PC-3 (cell line): ENCODE data around the gene AMN. TPM values are rescaled to one million over a fixed set of nuclear protein-coding genes. Genes with fewer than 3 reads are reported as not detected.

Experiments used
- ATAC-seq: fragments of 200-7000 bp; cut with Tn5 transposase; 2 replicates; pipeline ENCODE4 v1.9.1; 2020; ENCODE audit warnings: mild to moderate bottlenecking, moderate library complexity
- BruUV-seq: library from RNA; stranded (reverse); fragments of 400-500 nt; replicated peaks from 2 replicates; lab custom pipeline; 2021; lab: Mats Ljungman, UMichigan
- CTCF ChIA-PET: fragments of 300-600 bp; sonication (Branson Sonifier 250); formaldehyde crosslinking; loops from one replicate; lab custom pipeline; 2022; ENCODE audit warnings: antibody characterized with exemption; lab: Charles Lee
- POLR2A ChIA-PET: fragments of 300-600 bp; sonication (Branson Sonifier 250); formaldehyde crosslinking; loops from one replicate; lab custom pipeline; 2022; ENCODE audit warnings: antibody characterized with exemption; ENCODE audit not compliant: unreplicated experiment; lab: Charles Lee
- DNase-seq: peaks from one replicate; pipeline ENCODE4 v3.0.0-alpha.2; 2015
- H2AFZ ChIP-seq: fragments of 300-600 bp; sonication (generic); 2 replicates; pipeline ENCODE4 v1.6.0; 2016; ENCODE audit warnings: antibody characterized with exemption, low read length
- H3F3A ChIP-seq: fragments of 300-600 bp; sonication (generic); one replicate; pipeline ENCODE4 v1.6.0; 2017; ENCODE audit warnings: antibody characterized with exemption, low read length, control low read depth, mild to moderate bottlenecking; ENCODE audit not compliant: unreplicated experiment
- H3K27ac ChIP-seq: fragments of 300-600 bp; sonication (generic); 2 replicates; pipeline ENCODE4 v1.5.1; 2016; ENCODE audit warnings: mild to moderate bottlenecking, low read length
- H3K27me3 ChIP-seq: fragments of 300-600 bp; sonication (generic); 2 replicates; pipeline ENCODE4 v1.6.1; 2016; ENCODE audit warnings: low read length, mixed read lengths
- H3K36me3 ChIP-seq: fragments of 300-600 bp; sonication (generic); 2 replicates; pipeline ENCODE4 v1.6.1; 2016; ENCODE audit warnings: low read depth, mixed run types, low read length, mixed read lengths
- H3K4me1 ChIP-seq: fragments of 300-600 bp; sonication (generic); 2 replicates; pipeline ENCODE4 v1.5.1; 2016; ENCODE audit warnings: low read length; ENCODE audit not compliant: insufficient read depth
- H3K4me2 ChIP-seq: fragments of 300-600 bp; sonication (generic); 2 replicates; pipeline ENCODE4 v1.6.0; 2016; ENCODE audit warnings: low read length
- H3K4me3 ChIP-seq: fragments of 300-600 bp; sonication (generic); 2 replicates; pipeline ENCODE4 v1.5.1; 2016; ENCODE audit warnings: mild to moderate bottlenecking, low read length, mixed read lengths
- H3K79me2 ChIP-seq: fragments of 300-600 bp; sonication (generic); 2 replicates; pipeline ENCODE4 v1.6.1; 2017; ENCODE audit warnings: low read length, mixed read lengths
- H3K9ac ChIP-seq: fragments of 300-600 bp; sonication (generic); 2 replicates; pipeline ENCODE4 v1.6.0; 2016; ENCODE audit warnings: mild to moderate bottlenecking, low read length
- H3K9me2 ChIP-seq: fragments of 300-600 bp; sonication (generic); replicated peaks from 2 replicates; pipeline ENCODE4 v1.6.1; 2016; ENCODE audit warnings: mixed run types, low read length, mixed read lengths
- H3K9me3 ChIP-seq: fragments of 300-600 bp; sonication (generic); 2 replicates; pipeline ENCODE4 v1.6.1; 2016; ENCODE audit warnings: low read length, mixed read lengths
- H4K20me1 ChIP-seq: fragments of 300-600 bp; sonication (generic); 2 replicates; pipeline ENCODE4 v1.6.1; 2016; ENCODE audit warnings: low read length, mixed read lengths
- CTCF ChIP-seq: fragments of 300-600 bp; sonication (generic); conservative IDR thresholded peaks from 2 replicates; pipeline ENCODE4 v1.5.1; 2017; ENCODE audit warnings: antibody characterized with exemption, low read depth, mild to moderate bottlenecking, low read length
- EZH2 ChIP-seq: fragments of 300-600 bp; sonication (generic); IDR thresholded peaks from one replicate; pipeline ENCODE4 v1.6.1; 2017; ENCODE audit warnings: antibody characterized with exemption, mild to moderate bottlenecking, low read length; ENCODE audit not compliant: unreplicated experiment
- EZH2phosphoT487 ChIP-seq: fragments of 300-600 bp; sonication (generic); IDR thresholded peaks from 2 replicates; pipeline ENCODE4 v1.6.1; 2018; ENCODE audit warnings: mild to moderate bottlenecking, antibody characterized with exemption, low read length, borderline replicate concordance
- intact Hi-C: fragments of 100-400 bp; cut with micrococcal nuclease; formaldehyde crosslinking; loops from 2 replicates; pipeline ENCODE4 v1.9.0; 2023
- total RNA-seq: library from RNA; depleted of rRNA; stranded (reverse); fragments of >200 nt; gene quantifications from 2 replicates; pipeline ENCODE4 v1.2.3, GENCODE V29; 2014

Gene AMN
- total RNA-seq, 1 experiment from 2014 or later: not detected

- Histone ChIP-seq H3K9me3 (no peaks in the 10 kb centered on the region), H4K20me1 (no peaks in the 10 kb centered on the region), H3K4me3 (no peak overlapping the region), H3K27ac (no peak overlapping the region), H3K9me2 (no peaks in the 10 kb centered on the region), H3K4me1 (no peaks in the 10 kb centered on the region), H3K4me2 (no peak overlapping the region), H3K9ac (no peak overlapping the region), H3F3A (no peaks in the 10 kb centered on the region), H2AFZ (no peak overlapping the region), H3K79me2 (no peaks in the 10 kb centered on the region), H3K36me3 (peaks cover 16% of the 10 kb centered on the region), H3K27me3 (no peaks in the 10 kb centered on the region)
- POLR2A ChIA-PET: no interaction called here
- no TSS peak for BruUV-seq
- intact Hi-C loops: no loop called here
- TF ChIP-seq CTCF: 0 out of 2 replicates have a peak, but pooled peaks have one; percentile 1
- no peak for TF ChIP-seq EZH2phosphoT487
- TF ChIP-seq EZH2: no peak
- ATAC-seq: no peak
- CTCF ChIA-PET: no interaction called here
- DNase-seq: no peak
Observed at GRCh38 chr14:102878970-102879460, 43.4 kb upstream of the AMN start.

- Histone ChIP-seq H3K4me3 (no peak overlapping the region), H2AFZ (no peak overlapping the region), H3K27ac (no peak overlapping the region), H4K20me1 (no peaks in the 10 kb centered on the region), H3K9me3 (no peaks in the 10 kb centered on the region), H3K79me2 (no peaks in the 10 kb centered on the region), H3K27me3 (no peaks in the 10 kb centered on the region), H3K4me2 (no peak overlapping the region), H3K9me2 (no peaks in the 10 kb centered on the region), H3F3A (no peaks in the 10 kb centered on the region), H3K9ac (no peak overlapping the region), H3K4me1 (no peaks in the 10 kb centered on the region), H3K36me3 (0 out of 2 replicates have a peak, but pooled peaks cover 3% of the 10 kb centered on the region)
- ChIA-PET CTCF (no interaction called here), POLR2A (no interaction called here)
- intact Hi-C loops: no loop called here
- TF ChIP-seq CTCF (no peak), EZH2 (no peak), EZH2phosphoT487 (no peak)
- no TSS peak for BruUV-seq
- ATAC-seq: no peak
- no peak for DNase-seq
Observed at GRCh38 chr14:102882226-102882906, 40.1 kb upstream of the AMN start.

- Histone ChIP-seq H3K4me1 (no peaks in the 10 kb centered on the region), H3K9me3 (no peaks in the 10 kb centered on the region), H3K9ac (no peak overlapping the region), H3K36me3 (peaks cover 3% of the 10 kb centered on the region; the same call in 1 of the 2 replicates), H3K79me2 (no peaks in the 10 kb centered on the region), H3K27me3 (no peaks in the 10 kb centered on the region), H2AFZ (no peak overlapping the region), H3K9me2 (no peaks in the 10 kb centered on the region), H3K4me2 (no peak overlapping the region), H3K27ac (no peak overlapping the region), H4K20me1 (no peaks in the 10 kb centered on the region), H3F3A (no peaks in the 10 kb centered on the region), H3K4me3 (no peak overlapping the region)
- DNase-seq (no peak), ATAC-seq (no peak)
- BruUV-seq: no TSS peak
- POLR2A ChIA-PET: no interaction called here
- intact Hi-C loops: no loop called here
- CTCF ChIA-PET: no interaction called here
- TF ChIP-seq EZH2 (no peak), EZH2phosphoT487 (no peak), CTCF (no peak)
Observed at GRCh38 chr14:102883089-102883541, 39.3 kb upstream of the AMN start.
